Panc1 (cell line): Measurements from ENCODE around the gene ZNF48. TPM values are rescaled to one million over a fixed set of nuclear protein-coding genes. Genes with fewer than 3 reads are reported as not detected.

ENCODE experiments used
- ATAC-seq: fragments of 200-7000 bp; cut with Tn5 transposase; 2 replicates; pipeline ENCODE4 v1.9.1; 2020; ENCODE audit warnings: mild to moderate bottlenecking, moderate library complexity
- BruUV-seq: library from RNA; stranded (reverse); fragments of 400-500 nt; replicated peaks from 2 replicates; lab custom pipeline; 2021; lab: Mats Ljungman, UMichigan
- CTCF ChIA-PET: fragments of 300-600 bp; sonication (Branson Sonifier 250); formaldehyde crosslinking; loops from one replicate; lab custom pipeline; 2022; ENCODE audit warnings: antibody characterized with exemption; lab: Charles Lee
- POLR2A ChIA-PET: fragments of 300-600 bp; sonication (Branson Sonifier 250); formaldehyde crosslinking; loops from one replicate; lab custom pipeline; 2022; ENCODE audit warnings: antibody characterized with exemption; lab: Charles Lee
- DNase-seq: peaks from one replicate; pipeline ENCODE4 v3.0.0-alpha.2; 2010; ENCODE audit warnings: low read depth, low spot score
- H3K27ac ChIP-seq: 2 replicates; pipeline ENCODE4 v1.5.1; 2011; ENCODE audit warnings: mild to moderate bottlenecking, low read length, inconsistent platforms
- H3K27me3 ChIP-seq: fragments of 200-500 bp; sonication (Bioruptor generic); 2 replicates; pipeline ENCODE4 v1.6.0; 2014; ENCODE audit warnings: low read length, inconsistent platforms; ENCODE audit not compliant: control insufficient read depth, insufficient read depth
- H3K36me3 ChIP-seq: fragments of 200-500 bp; sonication (Bioruptor generic); 2 replicates; pipeline ENCODE4 v1.5.1; 2014; ENCODE audit warnings: inconsistent platforms, mild to moderate bottlenecking, low read length, moderate library complexity; ENCODE audit not compliant: control insufficient read depth, insufficient read depth
- H3K4me1 ChIP-seq: 2 replicates; pipeline ENCODE4 v1.5.1; 2011; ENCODE audit warnings: inconsistent platforms, mild to moderate bottlenecking, low read length, moderate library complexity; ENCODE audit not compliant: control insufficient read depth, insufficient read depth
- H3K4me3 ChIP-seq, 2 experiments: 2 replicates each; pipeline ENCODE4 v1.5.1; 2011 to 2012; ENCODE audit warnings: low read depth in 2 of 2, low read length in 2 of 2, mild to moderate bottlenecking in 2 of 2, inconsistent platforms in 1 of 2, moderate library complexity in 1 of 2
- H3K9me3 ChIP-seq: fragments of 200-500 bp; sonication (Bioruptor generic); 2 replicates; pipeline ENCODE4 v1.5.1; 2014; ENCODE audit warnings: low read depth, mild to moderate bottlenecking, inconsistent platforms, low read length, moderate library complexity; ENCODE audit not compliant: control insufficient read depth, insufficient read depth
- CTCF ChIP-seq: fragments of 450-650 bp; IDR thresholded peaks from 2 replicates; pipeline ENCODE4 v1.5.1; 2017; ENCODE audit warnings: mild to moderate bottlenecking
- POLR2AphosphoS5 ChIP-seq: IDR thresholded peaks from 2 replicates; pipeline ENCODE4 v1.6.1; 2012; ENCODE audit warnings: mild to moderate bottlenecking, low read depth, low read length, moderate library complexity
- REST ChIP-seq, 2 experiments: IDR thresholded peaks; 2 replicates each; pipeline ENCODE4 v1.6.1; 2011 to 2012; ENCODE audit warnings: low read depth in 2 of 2, control low read depth in 1 of 2, low read length in 1 of 2, mild to moderate bottlenecking in 1 of 2, moderate library complexity in 1 of 2; ENCODE audit not compliant: insufficient read depth in 1 of 2
- SIN3A ChIP-seq: IDR thresholded peaks from 2 replicates; pipeline ENCODE4 v1.6.1; 2012; ENCODE audit warnings: low read depth, mild to moderate bottlenecking, low read length, moderate library complexity, borderline replicate concordance; ENCODE audit not compliant: insufficient read depth
- TCF7L2 ChIP-seq: IDR thresholded peaks from 2 replicates; pipeline ENCODE4 v1.6.1; 2011; ENCODE audit warnings: mild to moderate bottlenecking, low read depth, low read length, inconsistent platforms
- in situ Hi-C: cut with HindIII; loops from 2 replicates; pipeline ENCODE4 v1.10.0; 2016; ENCODE audit warnings: low sequenced_read_pairs, low pct_unique_long_range_greater_than_20kb
- intact Hi-C: fragments of 100-400 bp; cut with micrococcal nuclease; formaldehyde crosslinking; loops from one replicate; pipeline ENCODE4 v1.10.0; 2022; ENCODE audit not compliant: unreplicated experiment
- total RNA-seq: library from RNA; stranded (reverse); gene quantifications from one replicate; pipeline ENCODE4 v1.2.1, GENCODE V29; 2021; ENCODE audit not compliant: unreplicated experiment

The ZNF48 gene
- total RNA-seq, 1 experiment from 2014 or later = 16.6 TPM

DNA sequence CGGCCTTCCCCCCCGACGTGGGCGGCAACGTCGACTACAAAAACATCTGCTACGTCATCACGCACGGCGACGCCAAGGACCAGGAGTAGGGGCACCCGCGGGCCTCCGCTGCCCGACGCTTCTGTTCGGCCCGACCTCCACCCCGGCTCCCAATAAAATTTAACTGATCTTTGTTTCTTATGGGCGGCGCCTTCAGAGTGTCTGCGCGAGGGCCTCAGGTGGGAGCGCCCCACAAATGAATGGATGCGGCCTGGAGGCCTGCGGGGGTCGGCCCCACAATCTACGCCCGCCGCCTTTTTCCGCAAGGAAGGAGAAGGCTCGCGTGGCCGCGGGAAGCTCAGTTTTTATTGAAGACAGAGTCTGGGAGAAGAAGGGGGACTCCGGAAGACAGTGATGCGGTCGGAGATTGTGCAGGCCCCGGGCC lies 17.4 kb upstream of the ZNF48 start:
- no peaks in the 10 kb centered on the region for H3K27me3 ChIP-seq
- peak overlapping the region; percentile 89 to 96 for H3K4me3 ChIP-seq
- ChIA-PET CTCF (interaction anchor here (0.8 kb wide), 1 partner anchor 29 kb away, joined by 4 read pairs; no protein-coding TSS in a partner anchor), POLR2A (interaction anchor here (0.6 to 0.7 kb wide), 4 partner anchors 8 to 259 kb away, joined by 3 to 7 read pairs (median 4); no protein-coding TSS in a partner anchor)
- intact Hi-C loops (no loop called here), in situ Hi-C loops (no loop called here)
- DNase-seq (no peak), ATAC-seq (peak; percentile 83)
- no peaks in the 10 kb centered on the region for H3K9me3 ChIP-seq
- H3K27ac ChIP-seq = peak overlapping the region; percentile 87
- TF ChIP-seq TCF7L2 (peak; percentile 61), REST (IDR thresholded peaks at IDR 0.05; ENCODE audit: insufficient read depth in 1 of 2, low read depth in 2 of 2, low read length in 1 of 2) (no peak), POLR2AphosphoS5 (peak; percentile 46), SIN3A (no peak)
- no peaks in the 10 kb centered on the region; the same call in 1 of the 2 replicates for H3K36me3 ChIP-seq
- BruUV-seq = no TSS peak
- peaks cover 7% of the 10 kb centered on the region for H3K4me1 ChIP-seq

DNA sequence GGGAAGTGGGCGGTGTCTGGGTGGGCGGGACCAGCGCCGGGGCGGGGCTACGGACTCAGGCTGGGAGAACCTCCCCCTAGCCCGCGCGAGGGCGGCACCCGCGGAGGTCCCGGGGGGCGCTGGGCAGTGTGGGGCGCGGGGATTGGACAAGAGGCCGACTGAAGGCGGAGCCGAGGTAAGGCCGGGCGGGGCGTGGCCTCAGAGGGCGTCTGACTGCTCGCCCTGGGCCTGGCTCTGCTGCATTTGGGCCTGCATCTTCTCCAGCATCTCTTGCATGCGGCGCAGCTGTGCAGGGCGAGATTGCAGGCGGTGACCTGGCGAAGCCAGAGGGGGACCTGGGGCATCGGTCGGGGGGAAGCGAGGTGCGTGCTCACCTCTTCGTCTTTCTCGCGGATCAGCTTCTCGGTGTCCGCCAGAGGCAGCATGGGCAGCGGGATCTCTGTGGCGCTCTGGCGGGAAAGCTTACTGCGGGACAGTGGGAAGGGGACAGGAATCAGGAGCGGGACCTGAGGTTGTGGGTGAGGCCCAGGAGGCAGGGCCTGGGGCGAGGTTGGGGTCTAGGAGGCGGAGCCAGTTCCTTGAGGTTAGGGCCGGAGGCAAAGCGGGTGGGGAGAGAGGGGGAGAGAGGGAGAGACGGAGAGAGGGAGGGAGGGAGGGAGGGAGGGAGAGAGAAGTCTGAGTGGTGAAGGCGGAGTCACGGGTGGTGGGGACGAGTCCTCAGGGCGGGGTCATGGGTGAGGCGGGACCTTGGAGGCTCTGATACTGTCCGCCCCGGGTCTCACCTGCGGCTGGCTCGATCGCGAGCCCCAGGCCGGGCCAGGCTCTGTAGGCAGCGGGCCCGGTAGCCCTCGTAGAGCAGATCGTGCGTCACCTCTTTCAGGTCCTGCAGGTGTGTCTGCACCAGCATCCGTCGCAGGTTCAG lies 16.7 kb upstream of the ZNF48 start:
- CTCF ChIA-PET = interaction anchor here (0.6 to 0.8 kb wide), 3 partner anchors 29 to 265 kb away, joined by 4 to 5 read pairs (median 4); partner anchors contain the start of gene GDPD3
- Histone ChIP-seq H3K4me3 (peak overlapping the region; percentile 89 to 96), H3K36me3 (no peaks in the 10 kb centered on the region; the same call in 1 of the 2 replicates), H3K27me3 (no peaks in the 10 kb centered on the region), H3K9me3 (no peaks in the 10 kb centered on the region), H3K27ac (peak overlapping the region; percentile 90), H3K4me1 (peaks cover 7% of the 10 kb centered on the region)
- TF ChIP-seq TCF7L2 = no peak
- TF ChIP-seq REST (IDR thresholded peaks at IDR 0.05; ENCODE audit: insufficient read depth in 1 of 2, low read depth in 2 of 2, low read length in 1 of 2) = 0 out of 4 replicates have a peak, but pooled peaks of 1 of the 2 experiments have one; percentile 34
- TF ChIP-seq SIN3A = 0 out of 2 replicates have a peak, but pooled peaks have one; percentile 37
- TF ChIP-seq CTCF = no peak
- TF ChIP-seq POLR2AphosphoS5 = peak; percentile 59; the same call in 1 of the 2 replicates
- no peak for DNase-seq
- POLR2A ChIA-PET = interaction anchor here (0.6 to 0.7 kb wide), 5 partner anchors 9 to 1335 kb away, joined by 3 to 10 read pairs (median 5); a partner anchor contains a TSS
- peak; percentile 96 for ATAC-seq
- in situ Hi-C loops = no loop called here
- no TSS peak for BruUV-seq
- intact Hi-C loops = no loop called here
